Measurements from ENCODE around the gene CATSPERZ.

Gene CATSPERZ

GRCh38 chr11:64265176-64266160 lies 34.7 kb upstream of the CATSPERZ start:
- Histone ChIP-seq H3K36me3 (ENCODE audit: insufficient read depth, low read length) (peaks cover 57% of the 10 kb centered on the region), H3K27ac (ENCODE audit: low read depth, low read length) (no peak overlapping the region), H3K4me3 (ENCODE audit: low read length) (no peak overlapping the region), H3K9me3 (ENCODE audit: insufficient read depth, low read depth, low read length) (no peaks in the 10 kb centered on the region), H3K27me3 (ENCODE audit: insufficient read depth, low read length) (no peaks in the 10 kb centered on the region), H3K4me1 (ENCODE audit: insufficient read depth, low read length) (peaks cover 9% of the 10 kb centered on the region; the same call in 1 of the 2 replicates), H3K9ac (ENCODE audit: low read depth, low read length) (no peak overlapping the region)
- 94% methylated on average over 35 of the region's 35 CpGs for WGBS

DNA sequence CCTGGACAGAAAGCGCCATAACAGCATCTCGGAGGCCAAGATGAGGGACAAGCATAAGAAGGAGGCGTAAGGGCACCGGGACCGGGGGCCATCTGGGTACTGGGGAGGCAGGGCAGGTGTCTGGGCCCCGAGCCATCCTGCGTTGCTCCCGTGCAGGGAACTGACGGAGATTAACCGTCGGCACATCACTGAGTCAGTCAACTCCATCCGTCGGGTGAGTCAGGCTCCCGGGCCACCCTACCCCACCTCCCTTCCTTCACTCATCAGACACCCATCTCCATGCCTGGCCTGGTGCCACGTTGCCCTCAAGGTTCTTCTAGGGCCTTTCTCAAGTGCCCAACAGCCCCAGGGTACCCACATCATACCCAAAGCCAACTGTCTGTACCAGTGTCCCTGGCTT lies 33.8 kb upstream of the CATSPERZ start:
- no peaks in the 10 kb centered on the region for H3K9me3 ChIP-seq (ENCODE audit: insufficient read depth, low read depth, low read length)
- H3K4me1 ChIP-seq (ENCODE audit: insufficient read depth, low read length), result peaks cover 9% of the 10 kb centered on the region; the same call in 1 of the 2 replicates
- no peaks in the 10 kb centered on the region for H3K27me3 ChIP-seq (ENCODE audit: insufficient read depth, low read length)
- 96% methylated on average over 15 of the region's 15 CpGs for WGBS
- H3K9ac ChIP-seq (ENCODE audit: low read depth, low read length), result no peak overlapping the region
- peaks cover 51% of the 10 kb centered on the region for H3K36me3 ChIP-seq (ENCODE audit: insufficient read depth, low read length)
- no peak overlapping the region for H3K4me3 ChIP-seq (ENCODE audit: low read length)
- H3K27ac ChIP-seq (ENCODE audit: low read depth, low read length), result no peak overlapping the region

DNA sequence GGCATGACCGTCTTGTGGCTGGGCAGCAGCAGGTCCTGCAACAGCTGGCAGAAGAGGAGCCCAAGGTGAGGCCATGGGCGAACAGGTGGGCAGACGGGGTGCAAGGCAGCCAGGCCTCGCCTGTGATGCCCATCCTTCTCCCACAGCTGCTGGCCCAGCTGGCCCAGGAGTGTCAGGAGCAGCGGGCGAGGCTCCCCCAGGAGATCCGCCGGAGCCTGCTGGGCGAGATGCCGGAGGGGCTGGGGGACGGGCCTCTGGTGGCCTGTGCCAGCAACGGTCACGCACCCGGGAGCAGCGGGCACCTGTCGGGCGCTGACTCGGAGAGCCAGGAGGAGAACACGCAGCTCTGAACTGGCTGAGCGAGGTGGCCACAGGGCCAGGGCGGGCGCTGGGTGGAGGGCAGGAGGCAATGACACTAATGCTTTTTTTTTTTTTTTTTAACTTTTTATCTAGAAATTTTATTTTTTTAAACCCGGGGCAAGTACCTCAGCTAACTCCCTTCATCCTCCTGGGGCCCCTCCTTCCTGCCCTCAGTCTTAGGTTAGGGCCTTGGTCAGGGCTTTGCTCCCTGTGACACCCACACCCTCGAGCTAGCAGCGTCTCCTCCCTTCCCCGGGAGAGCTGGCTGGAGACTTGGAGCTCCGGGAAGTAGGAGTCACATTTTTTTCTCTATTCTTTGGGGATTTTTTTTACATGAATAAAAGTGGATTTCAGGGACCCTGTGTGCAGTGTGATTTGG lies 32.8 kb upstream of the CATSPERZ start:
- peaks cover 12% of the 10 kb centered on the region; the same call in 1 of the 2 replicates for H3K4me1 ChIP-seq (ENCODE audit: insufficient read depth, low read length)
- no peak overlapping the region; the same call in 1 of the 2 replicates for H3K27ac ChIP-seq (ENCODE audit: low read depth, low read length)
- WGBS, result 92% methylated on average over 27 of the region's 27 CpGs
- peaks cover 41% of the 10 kb centered on the region for H3K36me3 ChIP-seq (ENCODE audit: insufficient read depth, low read length)
- no peaks in the 10 kb centered on the region for H3K27me3 ChIP-seq (ENCODE audit: insufficient read depth, low read length)
- no peaks in the 10 kb centered on the region for H3K9me3 ChIP-seq (ENCODE audit: insufficient read depth, low read depth, low read length)
- H3K4me3 ChIP-seq (ENCODE audit: low read length), result no peak overlapping the region
- H3K9ac ChIP-seq (ENCODE audit: low read depth, low read length), result no peak overlapping the region

DNA sequence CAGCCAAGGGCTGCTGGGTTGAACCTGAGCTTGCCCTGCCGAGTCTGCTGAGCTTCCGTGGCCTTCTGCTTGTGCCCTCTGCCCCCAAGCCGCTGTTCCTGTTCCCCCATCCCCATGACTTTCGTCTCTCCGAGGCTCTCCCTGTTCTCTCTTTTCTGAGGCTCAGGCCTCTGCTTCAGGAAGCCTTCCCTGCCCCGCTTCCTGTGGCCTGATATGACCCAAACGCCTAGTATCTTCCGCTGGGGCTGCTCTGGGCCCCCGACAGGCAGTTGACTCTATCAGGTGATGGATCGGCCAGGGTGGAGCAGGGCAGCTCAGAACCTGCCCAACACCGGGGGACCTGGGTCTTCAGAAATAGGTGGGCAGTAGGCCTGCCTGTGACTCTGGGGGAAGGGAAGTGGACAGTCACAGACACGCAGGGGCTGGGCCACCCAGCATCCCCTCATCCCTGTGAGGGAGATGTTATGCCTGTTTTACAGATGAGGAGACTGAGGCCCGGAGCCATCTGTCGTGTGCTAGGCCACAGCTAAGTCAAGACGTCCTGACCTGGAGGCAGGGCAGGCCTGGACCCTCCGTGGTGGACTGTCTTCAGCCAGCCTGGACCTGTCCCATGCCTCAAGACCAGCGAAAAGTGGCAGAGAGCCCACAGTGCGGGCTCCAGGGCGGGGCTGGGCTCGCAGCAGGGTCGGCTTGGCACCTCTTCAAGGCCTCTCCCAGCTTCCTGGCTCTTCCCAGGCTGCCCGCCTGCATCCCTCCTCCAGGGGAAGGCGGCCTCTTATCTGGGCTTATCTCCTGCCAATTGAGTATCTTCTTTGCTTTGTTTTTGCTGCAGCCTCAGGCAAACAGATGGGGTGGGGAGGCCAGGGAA lies 31.9 kb upstream of the CATSPERZ start:
- Histone ChIP-seq H3K9me3 (ENCODE audit: insufficient read depth, low read depth, low read length) (no peaks in the 10 kb centered on the region), H3K27ac (ENCODE audit: low read depth, low read length) (peak overlapping the region; percentile 95; the same call in 1 of the 2 replicates), H3K9ac (ENCODE audit: low read depth, low read length) (peak overlapping the region; percentile 85), H3K4me3 (ENCODE audit: low read length) (peak overlapping the region; percentile 86), H3K27me3 (ENCODE audit: insufficient read depth, low read length) (no peaks in the 10 kb centered on the region), H3K4me1 (ENCODE audit: insufficient read depth, low read length) (peaks cover 10% of the 10 kb centered on the region; the same call in 1 of the 2 replicates), H3K36me3 (ENCODE audit: insufficient read depth, low read length) (peaks cover 33% of the 10 kb centered on the region)
- 84% methylated on average over 23 of the region's 23 CpGs for WGBS

DNA sequence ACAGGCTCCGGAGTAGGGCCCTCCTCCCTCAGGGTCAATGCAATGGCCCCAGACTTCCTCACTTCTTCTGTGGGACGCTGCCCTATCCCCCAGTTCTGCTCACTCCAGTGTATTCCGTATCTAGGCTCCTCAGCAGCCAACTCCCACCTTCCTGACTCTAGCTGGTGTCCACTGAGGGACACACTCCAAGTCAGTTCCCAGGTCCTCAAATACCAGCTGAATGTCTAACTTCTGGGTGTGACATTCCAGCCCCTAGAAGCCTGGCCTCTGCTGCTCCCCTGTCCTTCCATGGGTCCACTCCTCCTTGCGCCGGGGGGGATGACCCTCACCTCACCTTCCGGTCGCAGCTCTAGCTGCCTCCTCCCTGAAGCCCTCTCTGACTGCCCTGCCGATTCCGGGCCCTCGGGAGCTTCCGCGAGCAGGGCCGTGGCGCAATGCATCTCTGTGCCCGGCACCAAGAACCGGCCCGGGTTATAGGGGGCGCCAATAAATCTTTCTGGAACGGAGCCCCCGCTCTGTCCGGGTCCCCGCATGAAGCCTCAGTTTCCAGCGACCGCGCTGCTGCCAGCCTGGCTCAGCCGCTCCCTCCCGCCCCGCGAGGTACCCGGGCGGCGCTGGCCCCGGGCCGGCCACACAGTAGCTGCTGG lies 31.1 kb upstream of the CATSPERZ start:
- 3% methylated on average over 34 of the region's 34 CpGs for WGBS
- Histone ChIP-seq H3K4me1 (ENCODE audit: insufficient read depth, low read length) (peaks cover 7% of the 10 kb centered on the region; the same call in 1 of the 2 replicates), H3K36me3 (ENCODE audit: insufficient read depth, low read length) (peaks cover 26% of the 10 kb centered on the region)

GRCh38 chr11:64269540-64270220 lies 30.5 kb upstream of the CATSPERZ start:
- Histone ChIP-seq H3K4me3 (ENCODE audit: low read length) (peak overlapping the region; percentile 86), H3K27ac (ENCODE audit: low read depth, low read length) (peak overlapping the region; percentile 95), H3K4me1 (ENCODE audit: insufficient read depth, low read length) (peaks cover 7% of the 10 kb centered on the region; the same call in 1 of the 2 replicates), H3K9me3 (ENCODE audit: insufficient read depth, low read depth, low read length) (no peaks in the 10 kb centered on the region), H3K9ac (ENCODE audit: low read depth, low read length) (peak overlapping the region; percentile 89), H3K36me3 (ENCODE audit: insufficient read depth, low read length) (peaks cover 19% of the 10 kb centered on the region), H3K27me3 (ENCODE audit: insufficient read depth, low read length) (no peaks in the 10 kb centered on the region)
- WGBS, result under 1% methylated on average over 58 of the region's 58 CpGs

More for the DNA sequence above, 31.1 kb upstream of the CATSPERZ start:
- Histone ChIP-seq H3K9me3 (ENCODE audit: insufficient read depth, low read depth, low read length) (no peaks in the 10 kb centered on the region), H3K27me3 (ENCODE audit: insufficient read depth, low read length) (no peaks in the 10 kb centered on the region), H3K4me3 (ENCODE audit: low read length) (peak overlapping the region; percentile 86), H3K27ac (ENCODE audit: low read depth, low read length) (peak overlapping the region; percentile 95), H3K9ac (ENCODE audit: low read depth, low read length) (peak overlapping the region; percentile 85)

DNA sequence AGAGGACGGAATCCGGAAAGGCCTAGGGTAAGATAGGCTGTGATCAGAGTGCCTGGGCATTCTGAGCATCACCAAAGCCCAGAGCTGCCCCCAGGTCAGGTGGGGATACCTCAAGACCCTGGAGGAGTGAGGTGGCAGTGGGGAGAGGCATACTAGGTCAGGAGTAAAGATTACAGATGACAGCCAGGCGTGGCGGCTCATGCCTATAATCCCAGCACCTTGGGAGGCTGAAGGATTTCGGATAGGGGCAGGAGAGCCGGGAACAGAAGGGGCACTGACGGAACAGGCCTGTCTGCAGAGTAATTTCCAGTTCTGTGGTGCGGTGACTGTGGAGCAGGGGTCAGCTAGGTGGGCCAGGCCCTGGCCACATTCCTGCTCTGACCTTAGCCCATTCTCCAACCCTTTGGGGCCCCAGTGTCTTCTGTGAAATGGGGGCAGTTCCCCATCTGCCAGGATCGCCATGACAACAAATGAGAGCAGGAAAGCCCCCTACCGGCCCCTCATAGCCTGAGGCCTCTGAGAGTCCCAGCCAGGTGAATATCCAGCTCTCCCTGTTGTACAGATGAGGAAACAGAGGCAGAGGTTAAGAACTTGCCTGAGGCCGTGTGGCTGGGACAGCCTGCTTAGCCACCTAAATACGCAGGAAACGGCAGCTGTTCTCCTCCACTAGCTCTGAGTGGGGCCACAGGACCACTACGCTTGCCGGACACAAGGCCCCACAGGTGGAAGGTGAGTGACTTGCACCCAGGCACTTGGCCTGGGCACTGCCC lies 24.9 kb upstream of the CATSPERZ start:
- Histone ChIP-seq H3K4me1 (ENCODE audit: insufficient read depth, low read length) (peaks cover 12% of the 10 kb centered on the region; the same call in 1 of the 2 replicates), H3K27ac (ENCODE audit: low read depth, low read length) (no peak overlapping the region), H3K4me3 (ENCODE audit: low read length) (no peak overlapping the region), H3K36me3 (ENCODE audit: insufficient read depth, low read length) (peaks cover 24% of the 10 kb centered on the region), H3K9me3 (ENCODE audit: insufficient read depth, low read depth, low read length) (no peaks in the 10 kb centered on the region), H3K27me3 (ENCODE audit: insufficient read depth, low read length) (no peaks in the 10 kb centered on the region), H3K9ac (ENCODE audit: low read depth, low read length) (no peak overlapping the region)
- 84% methylated on average over 15 of the region's 15 CpGs for WGBS

- whole genome bisulfite sequencing, result 77% methylated on average over 2 of the region's 2 CpGs
- Histone ChIP-seq H3K9ac (ENCODE audit: low read depth, low read length) (no peak overlapping the region), H3K36me3 (ENCODE audit: insufficient read depth, low read length) (peaks cover 24% of the 10 kb centered on the region), H3K27ac (ENCODE audit: low read depth, low read length) (no peak overlapping the region), H3K9me3 (ENCODE audit: insufficient read depth, low read depth, low read length) (no peaks in the 10 kb centered on the region), H3K4me1 (ENCODE audit: insufficient read depth, low read length) (peaks cover 12% of the 10 kb centered on the region; the same call in 1 of the 2 replicates), H3K27me3 (ENCODE audit: insufficient read depth, low read length) (no peaks in the 10 kb centered on the region), H3K4me3 (ENCODE audit: low read length) (no peak overlapping the region)
Observed at GRCh38 chr11:64275841-64276240, 24.3 kb upstream of the CATSPERZ start.

DNA sequence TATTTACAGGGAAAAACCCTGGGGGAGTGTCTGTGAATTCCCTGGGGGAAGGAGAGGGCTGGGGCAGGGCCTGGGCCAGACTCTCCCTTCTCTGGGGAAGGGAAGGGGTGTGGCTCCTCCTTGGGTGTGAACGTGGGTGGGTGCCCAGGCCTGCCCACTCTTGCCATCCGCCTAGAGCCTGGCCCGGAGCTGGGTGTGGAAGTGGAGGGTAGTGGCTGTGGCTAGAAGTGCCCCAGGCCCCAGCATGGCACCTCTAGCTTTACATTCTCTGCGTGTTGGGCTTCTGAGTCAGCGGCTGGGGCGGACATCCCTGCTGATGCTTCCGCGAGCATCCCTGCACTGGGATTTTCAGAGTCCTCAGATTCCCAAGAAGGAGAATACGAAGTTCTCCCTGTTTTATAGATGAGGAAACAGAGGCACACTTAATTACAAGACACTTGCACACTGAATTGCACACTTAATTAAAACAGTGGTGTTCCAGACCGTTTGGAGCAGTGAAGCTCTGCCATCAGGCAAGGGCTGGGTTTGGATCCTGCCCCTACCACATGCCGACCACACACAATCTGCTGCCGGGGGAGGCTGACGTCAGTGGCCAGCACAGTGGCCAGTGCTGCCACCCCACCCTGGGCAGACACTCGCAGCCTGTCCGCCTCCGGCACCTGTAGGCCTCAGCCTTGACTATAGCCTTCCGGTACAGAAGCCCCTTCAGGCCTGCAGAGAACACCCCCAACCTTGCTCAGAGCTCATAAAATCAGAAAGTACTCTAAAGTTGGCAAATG lies 23.3 kb upstream of the CATSPERZ start:
- no peaks in the 10 kb centered on the region for H3K9me3 ChIP-seq (ENCODE audit: insufficient read depth, low read depth, low read length)
- no peak overlapping the region for H3K27ac ChIP-seq (ENCODE audit: low read depth, low read length)
- WGBS, result 88% methylated on average over 17 of the region's 17 CpGs
- no peaks in the 10 kb centered on the region for H3K27me3 ChIP-seq (ENCODE audit: insufficient read depth, low read length)
- H3K4me3 ChIP-seq (ENCODE audit: low read length), result no peak overlapping the region
- no peak overlapping the region for H3K9ac ChIP-seq (ENCODE audit: low read depth, low read length)
- H3K36me3 ChIP-seq (ENCODE audit: insufficient read depth, low read length), result peaks cover 25% of the 10 kb centered on the region
- peaks cover 11% of the 10 kb centered on the region; the same call in 1 of the 2 replicates for H3K4me1 ChIP-seq (ENCODE audit: insufficient read depth, low read length)

All from HUES64 (cell line).